ENCODE measurements around the gene CLEC2A. TPM values are rescaled to one million over a fixed set of nuclear protein-coding genes. Genes with fewer than 3 reads are reported as not detected.

The CLEC2A gene
- total and polyA plus RNA-seq, 3 donors from 2014 or later = not detected

DNA sequence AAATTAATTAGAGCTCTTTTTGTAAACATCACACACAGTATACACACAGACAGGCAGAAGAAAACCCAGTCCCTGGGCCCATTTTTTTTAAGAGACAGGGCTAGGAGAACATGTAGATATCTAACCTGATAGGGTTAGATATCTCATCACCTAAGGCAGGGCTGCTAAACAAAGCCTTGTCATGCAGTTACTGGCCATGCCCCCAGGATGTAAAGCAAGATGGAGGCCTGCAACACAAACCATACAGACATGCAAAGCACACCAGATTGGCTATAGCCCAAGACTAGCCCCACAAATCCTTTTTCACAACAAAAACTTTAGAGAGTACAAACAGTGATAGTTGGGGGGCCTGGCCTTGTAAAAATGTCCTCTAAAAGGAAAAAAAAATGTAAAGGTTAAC is 20.5 kb downstream of the CLEC2A start:
- DNase-seq = no peak

DNA sequence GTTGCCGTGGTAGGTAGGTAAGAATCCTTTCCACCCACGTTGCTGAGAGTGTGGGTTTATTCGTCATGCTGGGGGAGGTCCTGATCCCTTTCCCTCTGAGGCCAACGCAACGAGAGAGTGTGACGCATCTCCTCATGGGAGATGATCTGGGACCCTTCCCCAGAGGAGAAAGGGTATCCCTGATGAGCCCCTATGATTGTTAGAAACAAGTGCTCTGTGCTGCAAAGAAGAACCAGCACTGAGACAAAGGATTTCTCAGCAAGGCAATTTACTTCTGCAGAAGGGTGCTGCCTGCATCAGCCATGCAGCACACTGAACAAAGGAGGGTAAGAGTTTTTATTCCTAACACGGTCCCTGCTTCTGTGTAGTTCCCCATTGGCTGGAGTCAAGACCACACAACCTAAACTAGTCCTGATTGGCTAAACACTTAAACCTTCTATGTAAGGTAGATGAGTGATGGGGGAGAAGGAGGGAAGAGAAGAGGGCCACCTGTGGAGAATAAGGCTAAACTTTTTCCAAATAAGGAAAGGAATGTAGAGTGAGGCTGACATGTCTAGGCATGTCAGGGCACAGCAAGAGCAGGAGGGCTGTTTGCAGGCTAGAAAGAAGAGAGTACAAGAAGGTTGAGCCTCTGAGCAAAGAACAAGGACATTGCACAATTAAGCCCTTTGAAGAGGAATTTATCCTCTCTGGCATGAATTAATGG is 21.3 kb downstream of the CLEC2A start:
- DNase-seq = no peak
- no peaks in the 10 kb centered on the region for H3K4me1 ChIP-seq
- H3K9me3 ChIP-seq = no peaks in the 10 kb centered on the region
- H3K27me3 ChIP-seq = no peaks in the 10 kb centered on the region
- WGBS, 2 donors = 80% methylated on average over 6 to 7 of the region's 7 CpGs
- H3K4me3 ChIP-seq = no peak overlapping the region
- intact Hi-C loops (cut with DNase I; ENCODE audit: low total_unique reads) = no loop called here
- H3K36me3 ChIP-seq (ENCODE audit: low read depth, missing control alignments) = no peaks in the 10 kb centered on the region
- no peak overlapping the region for H3K27ac ChIP-seq
- TF ChIP-seq, protein P1, sequence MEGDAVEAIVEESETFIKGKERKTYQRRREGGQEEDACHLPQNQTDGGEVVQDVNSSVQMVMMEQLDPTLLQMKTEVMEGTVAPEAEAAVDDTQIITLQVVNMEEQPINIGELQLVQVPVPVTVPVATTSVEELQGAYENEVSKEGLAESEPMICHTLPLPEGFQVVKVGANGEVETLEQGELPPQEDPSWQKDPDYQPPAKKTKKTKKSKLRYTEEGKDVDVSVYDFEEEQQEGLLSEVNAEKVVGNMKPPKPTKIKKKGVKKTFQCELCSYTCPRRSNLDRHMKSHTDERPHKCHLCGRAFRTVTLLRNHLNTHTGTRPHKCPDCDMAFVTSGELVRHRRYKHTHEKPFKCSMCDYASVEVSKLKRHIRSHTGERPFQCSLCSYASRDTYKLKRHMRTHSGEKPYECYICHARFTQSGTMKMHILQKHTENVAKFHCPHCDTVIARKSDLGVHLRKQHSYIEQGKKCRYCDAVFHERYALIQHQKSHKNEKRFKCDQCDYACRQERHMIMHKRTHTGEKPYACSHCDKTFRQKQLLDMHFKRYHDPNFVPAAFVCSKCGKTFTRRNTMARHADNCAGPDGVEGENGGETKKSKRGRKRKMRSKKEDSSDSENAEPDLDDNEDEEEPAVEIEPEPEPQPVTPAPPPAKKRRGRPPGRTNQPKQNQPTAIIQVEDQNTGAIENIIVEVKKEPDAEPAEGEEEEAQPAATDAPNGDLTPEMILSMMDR (IDR thresholded peaks at IDR 0.05) = no peak
- no peak for TF ChIP-seq POLR2A (IDR thresholded peaks at IDR 0.05)

More for the DNA sequence above, 20.5 kb downstream of the CLEC2A start:
- no peaks in the 10 kb centered on the region for H3K36me3 ChIP-seq (ENCODE audit: low read depth, missing control alignments)
- H3K27ac ChIP-seq = no peak overlapping the region
- H3K4me3 ChIP-seq = no peak overlapping the region
- no peaks in the 10 kb centered on the region for H3K4me1 ChIP-seq
- no peaks in the 10 kb centered on the region for H3K27me3 ChIP-seq
- intact Hi-C loops (cut with DNase I; ENCODE audit: low total_unique reads) = no loop called here
- TF ChIP-seq POLR2A (IDR thresholded peaks at IDR 0.05) = no peak
- TF ChIP-seq, protein P1 (IDR thresholded peaks at IDR 0.05) = no peak
- H3K9me3 ChIP-seq = no peaks in the 10 kb centered on the region

DNA sequence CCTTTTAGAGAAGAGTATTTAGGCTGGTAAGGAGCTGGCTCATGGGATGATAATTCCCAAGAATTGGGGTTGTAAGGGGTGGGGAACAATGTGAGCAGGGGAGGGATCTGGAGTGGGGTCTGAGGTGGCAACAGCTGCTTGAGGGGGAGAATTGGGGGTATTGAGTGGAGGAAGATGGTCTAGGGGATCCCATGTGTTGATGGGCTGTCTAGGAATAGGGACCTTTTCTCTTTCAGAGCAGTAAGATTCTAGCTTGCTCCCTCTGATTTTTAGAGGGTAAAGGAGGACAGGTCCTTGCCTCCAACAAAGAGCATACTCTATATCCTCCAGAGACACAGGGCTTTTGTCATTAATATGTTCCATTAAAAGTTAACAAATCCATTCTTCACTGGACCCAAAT is 22.4 kb downstream of the CLEC2A start:
- TF ChIP-seq, protein P1 (IDR thresholded peaks at IDR 0.05) = no peak
- TF ChIP-seq POLR2A (IDR thresholded peaks at IDR 0.05) = no peak
- no peak for DNase-seq
- H3K27ac ChIP-seq = no peak overlapping the region
- H3K4me1 ChIP-seq = no peaks in the 10 kb centered on the region
- no peaks in the 10 kb centered on the region for H3K36me3 ChIP-seq (ENCODE audit: low read depth, missing control alignments)
- H3K9me3 ChIP-seq = no peaks in the 10 kb centered on the region
- intact Hi-C loops (cut with DNase I; ENCODE audit: low total_unique reads) = no loop called here
- no peaks in the 10 kb centered on the region for H3K27me3 ChIP-seq
- H3K4me3 ChIP-seq = no peak overlapping the region

DNA sequence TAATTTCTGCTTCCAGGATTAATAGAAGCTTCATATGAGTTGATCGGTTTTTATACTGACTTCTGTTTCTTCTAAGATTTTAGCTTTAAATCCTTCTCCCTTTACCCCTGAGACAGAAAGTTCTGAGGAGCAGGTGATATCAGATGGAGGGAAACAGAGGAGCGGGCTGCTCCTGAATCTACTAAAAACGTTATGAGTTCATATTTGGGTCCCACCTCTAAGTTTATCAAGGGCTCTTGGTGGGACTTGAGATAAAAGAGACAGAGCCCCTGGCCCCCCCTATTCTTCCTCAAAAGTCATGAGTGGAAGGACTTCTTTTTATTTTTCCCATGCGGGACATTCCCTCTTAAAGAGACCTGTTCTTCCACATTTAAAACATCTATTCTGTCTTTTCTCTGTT is 23.8 kb downstream of the CLEC2A start:
- no peak for TF ChIP-seq POLR2A (IDR thresholded peaks at IDR 0.05)
- Histone ChIP-seq H3K27ac (no peak overlapping the region), H3K27me3 (no peaks in the 10 kb centered on the region), H3K36me3 (ENCODE audit: low read depth, missing control alignments) (no peaks in the 10 kb centered on the region), H3K9me3 (no peaks in the 10 kb centered on the region), H3K4me1 (no peaks in the 10 kb centered on the region), H3K4me3 (no peak overlapping the region)
- intact Hi-C loops (cut with DNase I; ENCODE audit: low total_unique reads) = no loop called here
- 90 to 93% methylated on average over 4 of the region's 4 CpGs for WGBS, 2 donors
- DNase-seq = no peak

DNA sequence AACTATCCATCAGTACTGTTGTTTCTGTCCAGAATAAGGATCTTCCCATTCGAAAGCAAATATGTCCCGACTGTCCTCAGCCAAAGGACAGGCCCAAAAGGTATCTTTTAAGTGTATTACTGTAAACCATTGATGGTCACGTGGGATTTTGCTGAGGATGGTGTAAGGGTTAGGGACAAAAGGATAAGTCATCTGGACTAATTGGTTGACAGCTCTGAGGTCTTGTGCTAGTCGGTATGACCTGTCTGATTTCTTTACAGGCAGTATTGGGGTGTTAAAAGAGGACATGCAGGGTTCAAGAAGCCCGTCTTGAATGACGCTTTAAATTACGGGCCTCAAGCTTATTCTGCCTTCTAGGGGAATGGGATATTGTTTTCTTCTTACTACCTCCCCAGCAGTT is 24.4 kb downstream of the CLEC2A start:
- intact Hi-C loops (cut with DNase I; ENCODE audit: low total_unique reads) = no loop called here
- DNase-seq = no peak
- WGBS, 2 donors = 89 to 92% methylated on average over 7 of the region's 7 CpGs
- H3K36me3 ChIP-seq (ENCODE audit: low read depth, missing control alignments) = no peaks in the 10 kb centered on the region
- H3K27ac ChIP-seq = no peak overlapping the region
- H3K9me3 ChIP-seq = no peaks in the 10 kb centered on the region
- no peak overlapping the region for H3K4me3 ChIP-seq
- no peaks in the 10 kb centered on the region for H3K4me1 ChIP-seq
- no peaks in the 10 kb centered on the region for H3K27me3 ChIP-seq
- TF ChIP-seq POLR2A (IDR thresholded peaks at IDR 0.05) = no peak
- TF ChIP-seq, protein P1 (IDR thresholded peaks at IDR 0.05) = no peak
